ENCODE data around the gene SEMA6B. TPM values are rescaled to one million over a fixed set of nuclear protein-coding genes. Genes with fewer than 3 reads are reported as not detected.
A peak's percentile ranks its signal among the peaks of the same experiment; 100 is the strongest.

SEMA6B gene
- total RNA-seq, 6 experiments from 2014 or later: 0.05 to 0.30 (median 0.21) TPM

- TF ChIP-seq CTCF (IDR thresholded peaks at IDR 0.05): no peak
- no peak overlapping the region for H3K4me3 Mint-ChIP-seq
- H3K27me3 Mint-ChIP-seq (ENCODE audit: insufficient read depth): peaks cover 33% of the 10 kb centered on the region
- no peak overlapping the region for H3K27ac Mint-ChIP-seq
- no peaks in the 10 kb centered on the region for H3K9me3 Mint-ChIP-seq
- H3K36me3 Mint-ChIP-seq (ENCODE audit: low read depth): no peaks in the 10 kb centered on the region; the same call in 1 of the 2 replicates
- no peaks in the 10 kb centered on the region for H3K4me1 Mint-ChIP-seq (ENCODE audit: low read depth)
- DNase-seq: no peak
These were observed 22.7 kb downstream of the SEMA6B start for GRCh38 chr19:4536798-4537197.

GRCh38 chr19:4534836-4535658 is 24.4 kb downstream of the SEMA6B start, which contains the start of gene PLIN5:
Gene PLIN5 (minus strand): TSS chr19:4535224. CDS start chr19:4534074, 1,150 bp downstream.
- H3K27me3 Mint-ChIP-seq (ENCODE audit: insufficient read depth): peaks cover 32% of the 10 kb centered on the region
- no peaks in the 10 kb centered on the region for H3K9me3 Mint-ChIP-seq
- DNase-seq: peak; percentile 15
- no peak within 1 kb of the TSS for H3K4me3 Mint-ChIP-seq
- TF ChIP-seq CTCF (IDR thresholded peaks at IDR 0.05): no peak
- no peaks in the 10 kb centered on the region for H3K4me1 Mint-ChIP-seq (ENCODE audit: low read depth)
- no peaks in the 10 kb centered on the region for H3K36me3 Mint-ChIP-seq (ENCODE audit: low read depth)
- H3K27ac Mint-ChIP-seq: no peak within 1 kb of the TSS

- DNase-seq: no peak
- H3K9me3 Mint-ChIP-seq: no peaks in the 10 kb centered on the region
- no peak overlapping the region for H3K27ac Mint-ChIP-seq
- H3K4me1 Mint-ChIP-seq (ENCODE audit: low read depth): no peaks in the 10 kb centered on the region
- no peak for TF ChIP-seq CTCF (IDR thresholded peaks at IDR 0.05)
- H3K4me3 Mint-ChIP-seq: no peak overlapping the region
- H3K27me3 Mint-ChIP-seq (ENCODE audit: insufficient read depth): peaks cover 23% of the 10 kb centered on the region
- no peaks in the 10 kb centered on the region for H3K36me3 Mint-ChIP-seq (ENCODE audit: low read depth)
These were observed 25.6 kb downstream of the SEMA6B start for GRCh38 chr19:4533835-4534424.

GRCh38 chr19:4533334-4533733 is 26.1 kb downstream of the SEMA6B start:
- no peak for TF ChIP-seq CTCF (IDR thresholded peaks at IDR 0.05)
- H3K27ac Mint-ChIP-seq: no peak overlapping the region
- no peak overlapping the region for H3K4me3 Mint-ChIP-seq
- no peak for DNase-seq
- H3K27me3 Mint-ChIP-seq (ENCODE audit: insufficient read depth): peaks cover 23% of the 10 kb centered on the region
- no peaks in the 10 kb centered on the region for H3K9me3 Mint-ChIP-seq
- H3K4me1 Mint-ChIP-seq (ENCODE audit: low read depth): no peaks in the 10 kb centered on the region
- H3K36me3 Mint-ChIP-seq (ENCODE audit: low read depth): no peaks in the 10 kb centered on the region

- no peak for DNase-seq
- peaks cover 17% of the 10 kb centered on the region for H3K27me3 Mint-ChIP-seq (ENCODE audit: insufficient read depth)
- no peak overlapping the region for H3K27ac Mint-ChIP-seq
- no peak for TF ChIP-seq CTCF (IDR thresholded peaks at IDR 0.05)
- H3K4me1 Mint-ChIP-seq (ENCODE audit: low read depth): no peaks in the 10 kb centered on the region
- H3K4me3 Mint-ChIP-seq: no peak overlapping the region
- H3K36me3 Mint-ChIP-seq (ENCODE audit: low read depth): no peaks in the 10 kb centered on the region
- H3K9me3 Mint-ChIP-seq: no peaks in the 10 kb centered on the region
These were observed 27.8 kb downstream of the SEMA6B start for GRCh38 chr19:4531562-4532165.

Measured in HFFc6 (cell line).